PFSK-1 (cell line): Measurements from ENCODE around the gene LAMC1.

Experiments used
- FOXP2 ChIP-seq: optimal IDR thresholded peaks from 2 replicates; pipeline ENCODE3; 2011; ENCODE audit warnings: borderline replicate concordance, control low read depth, inconsistent platforms; ENCODE audit not compliant: insufficient read depth; ENCODE audit errors: extremely low read length, extremely low read depth
- POLR2AphosphoS5 ChIP-seq: IDR thresholded peaks from 2 replicates; pipeline ENCODE4 v1.6.1; 2012; ENCODE audit warnings: low read depth, mild to moderate bottlenecking, control low read depth, low read length, moderate library complexity
- REST ChIP-seq, 2 experiments: IDR thresholded peaks; 2 replicates each; pipeline versions ENCODE4 v1.6.1 to v1.8.0; 2011 to 2012; ENCODE audit warnings: low read depth in 2 of 2, low read length in 2 of 2, control low read depth in 1 of 2, inconsistent platforms in 1 of 2, mild to moderate bottlenecking in 1 of 2, moderate library complexity in 1 of 2; ENCODE audit not compliant: insufficient read depth in 1 of 2
- SIN3A ChIP-seq: IDR thresholded peaks from 2 replicates; pipeline ENCODE4 v1.6.1; 2012; ENCODE audit warnings: mild to moderate bottlenecking, low read length, moderate library complexity, borderline replicate concordance; ENCODE audit not compliant: insufficient read depth
- TAF1 ChIP-seq: IDR thresholded peaks from 2 replicates; pipeline ENCODE4 v1.6.1; 2012; ENCODE audit warnings: low read length, control low read depth, borderline replicate concordance; ENCODE audit not compliant: insufficient read depth

Gene LAMC1

GRCh38 chr1:183027031-183027430 is 3.8 kb downstream of the LAMC1 start:
- TF ChIP-seq REST (IDR thresholded peaks at IDR 0.05; ENCODE audit: insufficient read depth in 1 of 2, low read depth in 2 of 2, low read length in 2 of 2) (no peak), SIN3A (no peak)

GRCh38 chr1:183027791-183028190 is 4.6 kb downstream of the LAMC1 start:
- TF ChIP-seq TAF1 (no peak), SIN3A (no peak), FOXP2 (no peak), POLR2AphosphoS5 (no peak), REST (IDR thresholded peaks at IDR 0.05; ENCODE audit: insufficient read depth in 1 of 2, low read depth in 2 of 2, low read length in 2 of 2) (no peak)

DNA sequence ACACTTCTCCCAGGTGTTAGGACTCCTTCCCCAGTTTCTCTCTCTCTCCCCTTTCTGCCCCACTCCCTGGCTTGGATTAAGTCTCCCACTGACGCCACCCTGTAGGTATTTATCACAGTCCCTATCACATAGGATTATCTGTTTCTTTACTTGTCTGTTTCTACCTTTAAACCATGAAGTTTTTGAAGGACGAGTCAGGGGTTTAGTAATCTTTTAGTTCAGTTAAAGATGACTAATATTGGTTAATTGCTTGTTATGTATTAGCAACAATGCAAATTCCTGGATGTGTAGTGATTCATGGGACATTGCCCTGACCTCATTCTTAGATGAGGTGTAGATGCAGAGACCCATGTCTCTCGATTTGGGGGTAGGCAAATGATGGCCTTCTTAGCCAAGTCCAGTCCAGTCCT is 6.4 kb downstream of the LAMC1 start:
- TF ChIP-seq TAF1 = no peak
- no peak for TF ChIP-seq REST (IDR thresholded peaks at IDR 0.05; ENCODE audit: insufficient read depth in 1 of 2, low read depth in 2 of 2, low read length in 2 of 2)
- TF ChIP-seq POLR2AphosphoS5 = no peak
- TF ChIP-seq FOXP2 = no peak
- TF ChIP-seq SIN3A = no peak

GRCh38 chr1:183030053-183030452 is 6.8 kb downstream of the LAMC1 start:
- TF ChIP-seq TAF1 (no peak), REST (IDR thresholded peaks at IDR 0.05; ENCODE audit: insufficient read depth in 1 of 2, low read depth in 2 of 2, low read length in 2 of 2) (no peak), SIN3A (no peak), POLR2AphosphoS5 (no peak), FOXP2 (no peak)

GRCh38 chr1:183032122-183032921 is 9.1 kb downstream of the LAMC1 start:
- no peak for TF ChIP-seq REST (IDR thresholded peaks at IDR 0.05; ENCODE audit: insufficient read depth in 1 of 2, low read depth in 2 of 2, low read length in 2 of 2)
- no peak for TF ChIP-seq POLR2AphosphoS5
- TF ChIP-seq FOXP2 = no peak
- TF ChIP-seq SIN3A = no peak
- TF ChIP-seq TAF1 = no peak
